H4 (cell line): ENCODE results near the gene HLA-A. TPM values are rescaled to one million over a fixed set of nuclear protein-coding genes. Genes with fewer than 3 reads are reported as not detected.

ENCODE experiments used
- DNase-seq: peaks from one replicate; pipeline ENCODE4 v3.0.0-alpha.2; 2015; ENCODE audit warnings: low spot score
- total RNA-seq: library from RNA; depleted of rRNA; stranded (reverse); fragments of >200 nt; shearing (Covaris generic); gene quantifications from 2 replicates; pipeline ENCODE4 v1.2.3, GENCODE V29; 2014; rRNA removed

HLA-A gene
- total RNA-seq, 1 experiment from 2014 or later, result 610 TPM

- no peak for DNase-seq
Measured at GRCh38 chr6:29986179-29986781, 43.9 kb downstream of the HLA-A start.

GRCh38 chr6:29989211-29989610 is 46.9 kb downstream of the HLA-A start:
- no peak for DNase-seq

GRCh38 chr6:29990931-29991330 is 48.6 kb downstream of the HLA-A start:
- no peak for DNase-seq

- no peak for DNase-seq
Measured at GRCh38 chr6:29992807-29993206, 50.5 kb downstream of the HLA-A start.

GRCh38 chr6:29994826-29995225 is 52.5 kb downstream of the HLA-A start:
- no peak for DNase-seq

GRCh38 chr6:29995340-29995777 is 53.0 kb downstream of the HLA-A start:
- no peak for DNase-seq

Other genes with a start within 250 kb of the HLA-A start
- 17.5 and 20.3 TPM in 2 replicates for gene HLA-F, start 219.1 kb upstream of the HLA-A start, total RNA-seq
- gene HLA-G, start 114.7 kb upstream of the HLA-A start, total RNA-seq, result not detected in 2 replicates
- gene POLR1H, start 118.7 kb downstream of the HLA-A start, total RNA-seq, result 32.6 and 46.8 TPM in 2 replicates
- gene PPP1R11, start 124.7 kb downstream of the HLA-A start, total RNA-seq, result 57.8 and 68.7 TPM in 2 replicates
- not detected in 2 replicates for gene RNF39, start 133.2 kb downstream of the HLA-A start, total RNA-seq
- gene TRIM31, start 170.6 kb downstream of the HLA-A start, total RNA-seq, result 0.12 TPM in 1 of 2 replicates, not detected in the other
- not detected in 2 replicates for gene TRIM40, start 193.6 kb downstream of the HLA-A start, total RNA-seq
- not detected in 2 replicates for gene TRIM10, start 218.7 kb downstream of the HLA-A start, total RNA-seq
- gene TRIM15, start 221.0 kb downstream of the HLA-A start, total RNA-seq, result 0.04 TPM in 1 of 2 replicates, not detected in the other